Activated naive CD4-positive, alpha-beta T cell treated with anti-CD3 and anti-CD28 coated beads, Interleukin-2, amount 50 U/mL, for 24 hours (primary cell): ENCODE data around the gene EBF4.
A peak's percentile ranks its signal among the peaks of the same experiment; 100 is the strongest.
"Not testable (repeated sequence)": the region's sequence is repeated elsewhere in the genome, so short reads cannot be mapped to it uniquely, and the experiment has no call there.

Source experiments
- H3K27ac Mint-ChIP-seq: one replicate; pipeline ENCODE4 v1.8.0; 2021; ENCODE audit warnings: mild to moderate bottlenecking, mixed read lengths
- H3K27me3 Mint-ChIP-seq: one replicate; pipeline ENCODE4 v1.8.0; 2021; ENCODE audit warnings: mixed read lengths
- H3K36me3 Mint-ChIP-seq: one replicate; pipeline ENCODE4 v1.8.0; 2021; ENCODE audit warnings: mixed read lengths
- H3K4me1 Mint-ChIP-seq: one replicate; pipeline ENCODE4 v1.8.0; 2021; ENCODE audit warnings: mixed read lengths
- H3K4me3 Mint-ChIP-seq: one replicate; pipeline ENCODE4 v1.8.0; 2021; ENCODE audit warnings: mild to moderate bottlenecking, mixed read lengths
- H3K9me3 Mint-ChIP-seq: one replicate; pipeline ENCODE4 v1.8.0; 2021; ENCODE audit warnings: mixed read lengths

The EBF4 gene

DNA sequence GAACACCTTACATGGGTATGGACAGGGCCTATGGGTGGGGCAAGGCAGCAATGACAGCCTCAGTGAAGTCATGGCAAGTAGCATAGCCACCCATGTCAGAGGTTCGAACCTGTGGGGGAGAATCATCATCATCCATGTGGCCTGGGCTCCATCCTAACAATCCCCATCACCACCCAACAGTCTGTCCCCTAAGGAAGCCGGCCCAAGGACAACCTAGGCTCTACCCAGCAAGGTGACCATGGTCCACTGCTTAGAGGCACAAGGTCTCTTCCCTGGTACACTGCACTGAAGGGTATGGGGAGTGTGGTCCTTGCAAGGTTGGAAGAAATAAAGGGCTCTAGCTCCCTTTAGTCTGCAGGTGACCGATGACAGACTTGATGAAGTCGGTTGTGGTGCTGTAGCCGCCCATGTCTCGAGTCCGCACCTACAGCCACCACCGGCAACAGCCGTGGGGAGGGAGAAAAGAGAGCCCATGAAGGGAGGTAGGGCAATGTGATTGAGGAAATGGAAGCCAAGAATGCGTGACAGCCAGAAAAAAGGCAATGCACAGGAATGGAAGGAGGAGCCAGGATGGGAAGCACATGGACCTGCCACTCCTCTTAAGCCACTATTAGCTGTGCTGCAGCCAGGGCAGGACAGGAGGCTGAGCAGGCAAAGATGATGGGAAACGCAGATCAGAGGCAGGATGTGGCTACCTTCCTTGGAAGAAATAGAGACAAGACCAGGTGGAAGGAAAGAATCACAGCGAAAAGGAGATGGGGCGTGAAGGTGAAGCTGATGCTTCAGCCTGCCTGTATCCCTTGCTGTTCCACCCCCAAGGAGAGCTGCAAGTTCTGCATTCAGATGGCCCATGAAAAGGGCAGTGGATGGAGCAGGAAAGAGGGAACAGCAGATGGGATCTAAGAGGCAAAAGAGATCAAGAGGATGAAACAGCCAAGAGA lies 33.9 kb upstream of the EBF4 start:
- Mint-ChIP-seq H3K27me3 (no peaks in the 10 kb centered on the region), H3K27ac (peak overlapping the region; percentile 63), H3K36me3 (peaks cover 34% of the 10 kb centered on the region), H3K4me1 (peaks cover 50% of the 10 kb centered on the region), H3K9me3 (no peaks in the 10 kb centered on the region), H3K4me3 (peak overlapping the region; percentile 9)

DNA sequence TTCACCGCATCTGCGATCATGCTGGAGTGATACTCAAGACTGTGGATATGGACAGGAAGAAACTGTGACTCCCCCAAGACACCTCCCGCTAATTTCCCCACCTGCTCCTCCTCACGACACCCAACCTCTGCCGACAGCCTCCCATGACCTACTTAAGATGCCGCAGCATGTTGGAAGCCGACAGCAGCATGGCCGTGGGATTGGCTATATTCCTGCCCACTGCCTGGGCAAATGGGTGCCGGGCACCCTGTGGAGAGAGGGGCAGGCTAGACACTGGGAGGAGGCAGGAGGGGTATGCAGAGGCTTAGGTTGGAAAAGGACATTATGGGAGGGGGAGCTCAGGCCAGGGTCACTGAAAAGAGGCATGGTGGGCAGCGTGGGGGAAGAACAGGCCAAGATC lies 33.0 kb upstream of the EBF4 start:
- Mint-ChIP-seq H3K9me3 (no peaks in the 10 kb centered on the region), H3K27ac (no peak overlapping the region), H3K27me3 (no peaks in the 10 kb centered on the region), H3K36me3 (peaks cover 31% of the 10 kb centered on the region), H3K4me1 (peaks cover 51% of the 10 kb centered on the region), H3K4me3 (no peak overlapping the region)

DNA sequence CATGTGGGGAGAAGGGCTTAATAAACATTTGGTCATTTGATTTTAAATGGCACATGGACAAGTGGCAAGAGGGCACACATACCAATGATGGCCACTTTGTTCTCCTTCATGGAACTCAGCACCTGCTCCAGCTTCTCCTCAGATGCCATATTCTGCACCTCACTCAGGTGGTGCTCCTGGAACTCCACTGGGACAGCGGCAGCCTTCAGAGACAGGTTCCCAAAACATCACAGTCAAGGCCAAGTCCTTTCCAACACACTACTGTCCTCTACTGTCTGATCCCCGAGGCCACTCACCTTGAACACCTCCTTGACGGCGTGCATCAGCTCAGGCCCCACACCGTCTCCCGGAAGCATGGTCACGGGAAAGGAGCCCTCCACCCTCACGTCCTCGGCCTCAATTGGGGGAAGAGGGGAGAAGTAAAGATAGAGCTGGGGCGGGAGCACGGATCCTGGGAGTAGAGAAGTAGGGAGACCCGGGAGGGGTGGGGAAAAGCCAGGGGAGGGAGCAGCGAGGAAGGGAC lies 29.2 kb upstream of the EBF4 start:
- Mint-ChIP-seq H3K27ac (peak overlapping the region; percentile 62), H3K36me3 (peaks cover 17% of the 10 kb centered on the region), H3K4me1 (peaks cover 25% of the 10 kb centered on the region), H3K27me3 (no peaks in the 10 kb centered on the region), H3K9me3 (no peaks in the 10 kb centered on the region), H3K4me3 (peak overlapping the region; percentile 90)

DNA sequence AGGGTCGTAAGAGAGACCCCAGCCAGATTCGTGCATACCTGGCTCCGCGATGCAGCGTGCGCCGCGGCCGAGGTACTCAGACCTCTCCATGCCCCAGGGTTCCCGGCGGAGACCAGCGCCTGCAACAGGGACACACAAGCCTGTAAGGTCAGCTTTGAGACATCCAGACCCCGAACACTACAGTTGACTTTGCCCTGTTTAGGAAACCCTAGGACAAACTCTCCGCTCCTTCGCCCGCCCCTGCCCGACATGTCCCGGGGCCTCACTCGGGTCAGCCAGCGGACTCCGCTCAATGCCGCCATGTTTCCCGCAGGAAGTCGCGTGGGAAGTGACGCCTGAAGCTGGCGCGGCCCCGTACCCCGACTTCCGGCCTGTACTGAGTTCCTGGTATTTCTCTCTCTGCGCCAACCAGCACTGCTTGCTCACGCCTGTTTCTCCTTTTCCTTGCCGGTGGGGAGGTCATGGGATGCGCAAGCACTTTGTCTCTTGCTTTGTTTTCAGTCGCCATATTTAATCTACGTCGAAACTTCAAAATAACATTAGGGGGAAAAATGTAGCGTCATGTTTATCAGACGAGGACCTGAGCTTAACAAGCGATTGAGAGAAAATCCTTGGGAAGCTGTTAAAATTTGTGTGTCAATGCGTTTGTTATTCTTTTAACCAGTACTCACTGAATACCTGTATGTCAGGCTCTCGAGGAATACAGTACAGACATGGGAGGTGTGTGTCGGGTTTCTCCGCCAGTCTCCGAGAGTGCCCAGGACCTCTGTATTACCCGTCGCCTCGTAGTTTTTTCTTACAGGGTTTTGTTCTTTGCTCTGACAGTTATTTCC lies 28.5 kb upstream of the EBF4 start, which contains the start of gene IDH3B:
TSS of gene IDH3B (minus strand) at position 330 of the 833 bp plus-strand sequence. CDS start at position 302, 28 bp downstream.
- Mint-ChIP-seq H3K27me3 (no peaks in the 10 kb centered on the region), H3K36me3 (peaks cover 10% of the 10 kb centered on the region), H3K27ac (peak within 1 kb of the TSS; percentile 95), H3K4me3 (peak within 1 kb of the TSS; percentile 90), H3K9me3 (no peaks in the 10 kb centered on the region), H3K4me1 (peaks cover 19% of the 10 kb centered on the region)

DNA sequence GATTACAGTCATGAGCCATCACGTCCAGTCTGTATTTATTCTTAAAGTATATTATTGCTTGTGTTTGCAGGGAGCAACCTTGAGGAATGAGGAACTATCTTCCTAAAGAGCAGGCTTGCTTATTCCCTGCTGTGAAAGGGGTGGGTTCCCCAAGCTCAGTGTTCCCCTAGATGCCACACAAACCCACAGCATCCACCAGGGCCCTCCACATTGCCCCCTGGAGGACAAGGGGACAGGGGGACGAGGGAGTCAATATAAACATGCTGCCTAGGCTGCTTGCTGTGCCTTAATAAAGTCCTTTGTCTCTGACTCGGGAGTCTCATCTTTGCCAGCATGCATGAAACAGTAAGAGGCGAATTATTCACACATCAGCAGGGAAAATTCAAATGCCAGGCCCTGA lies 20.6 kb upstream of the EBF4 start:
- Mint-ChIP-seq H3K27ac (no peak overlapping the region), H3K4me1 (no peaks in the 10 kb centered on the region), H3K27me3 (no peaks in the 10 kb centered on the region), H3K36me3 (no peaks in the 10 kb centered on the region), H3K9me3 (no peaks in the 10 kb centered on the region), H3K4me3 (no peak overlapping the region)

DNA sequence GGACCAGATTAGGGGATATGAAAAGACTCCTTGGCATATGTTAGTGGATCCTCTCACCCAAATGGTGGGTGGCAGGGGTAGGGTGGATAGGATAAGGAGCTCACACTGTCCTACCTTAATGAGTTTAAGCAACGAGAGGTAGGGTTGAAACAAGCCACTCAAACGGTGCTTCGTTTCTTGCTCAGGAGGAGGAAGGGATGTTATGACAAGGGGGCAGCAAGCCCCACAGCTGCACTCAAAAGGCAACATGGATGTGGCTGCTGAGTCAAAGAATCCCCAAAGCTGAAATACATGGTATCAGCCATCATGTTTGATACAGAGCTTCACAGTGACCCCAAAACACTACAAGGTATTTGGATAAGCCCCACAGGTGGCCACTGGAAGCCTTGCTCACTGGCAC lies 20.1 kb upstream of the EBF4 start:
- no peaks in the 10 kb centered on the region for H3K36me3 Mint-ChIP-seq
- H3K27ac Mint-ChIP-seq, result no peak overlapping the region
- H3K4me3 Mint-ChIP-seq, result no peak overlapping the region
- H3K9me3 Mint-ChIP-seq, result no peaks in the 10 kb centered on the region
- H3K4me1 Mint-ChIP-seq, result no peaks in the 10 kb centered on the region
- H3K27me3 Mint-ChIP-seq, result no peaks in the 10 kb centered on the region

DNA sequence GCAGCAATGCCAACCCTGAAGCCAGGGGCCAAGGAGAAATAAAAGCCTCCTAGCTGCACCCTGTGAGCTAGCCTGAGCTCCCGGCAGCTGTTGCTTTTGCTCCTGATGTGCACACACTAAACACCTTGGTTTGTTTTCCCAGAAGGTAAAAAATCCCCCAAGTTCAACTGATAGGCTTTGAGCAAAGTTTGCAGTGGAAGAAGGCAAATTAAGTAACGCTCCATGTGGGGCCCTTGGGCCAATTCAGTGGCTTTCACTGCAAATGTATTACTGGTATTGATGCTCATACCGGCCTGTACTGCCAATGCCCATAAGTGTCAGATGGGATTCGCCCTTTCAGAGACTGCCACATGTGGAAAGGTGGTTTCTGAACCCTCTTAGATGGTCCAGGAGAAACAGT lies 19.1 kb upstream of the EBF4 start:
- no peak overlapping the region for H3K27ac Mint-ChIP-seq
- H3K4me3 Mint-ChIP-seq, result no peak overlapping the region
- no peaks in the 10 kb centered on the region for H3K9me3 Mint-ChIP-seq
- no peaks in the 10 kb centered on the region for H3K36me3 Mint-ChIP-seq
- H3K4me1 Mint-ChIP-seq, result no peaks in the 10 kb centered on the region
- no peaks in the 10 kb centered on the region for H3K27me3 Mint-ChIP-seq

DNA sequence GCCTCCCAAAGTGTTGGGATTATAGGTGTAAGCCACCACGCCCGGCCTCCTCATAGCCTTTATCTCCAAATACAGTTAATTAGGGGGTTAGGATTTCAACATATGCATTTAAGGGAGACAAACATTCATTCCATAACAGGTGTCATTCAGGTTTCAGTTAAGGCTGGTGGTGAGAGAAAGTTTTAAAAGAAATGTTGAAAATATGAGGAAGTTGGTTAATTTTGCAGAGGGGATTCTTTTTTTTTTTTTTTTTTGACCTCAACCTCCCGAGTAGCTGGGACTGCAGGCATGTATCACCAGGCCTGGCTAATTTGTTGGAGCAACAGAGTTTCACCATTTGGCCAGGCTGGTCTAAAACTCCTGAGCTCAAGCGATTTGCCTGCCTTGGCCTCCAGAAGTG lies 12.5 kb upstream of the EBF4 start:
- H3K4me1 Mint-ChIP-seq, result no peaks in the 10 kb centered on the region
- no peak overlapping the region for H3K4me3 Mint-ChIP-seq
- H3K27ac Mint-ChIP-seq, result no peak overlapping the region
- H3K9me3 Mint-ChIP-seq, result no peaks in the 10 kb centered on the region
- H3K27me3 Mint-ChIP-seq, result peaks cover 4% of the 10 kb centered on the region
- no peaks in the 10 kb centered on the region for H3K36me3 Mint-ChIP-seq

DNA sequence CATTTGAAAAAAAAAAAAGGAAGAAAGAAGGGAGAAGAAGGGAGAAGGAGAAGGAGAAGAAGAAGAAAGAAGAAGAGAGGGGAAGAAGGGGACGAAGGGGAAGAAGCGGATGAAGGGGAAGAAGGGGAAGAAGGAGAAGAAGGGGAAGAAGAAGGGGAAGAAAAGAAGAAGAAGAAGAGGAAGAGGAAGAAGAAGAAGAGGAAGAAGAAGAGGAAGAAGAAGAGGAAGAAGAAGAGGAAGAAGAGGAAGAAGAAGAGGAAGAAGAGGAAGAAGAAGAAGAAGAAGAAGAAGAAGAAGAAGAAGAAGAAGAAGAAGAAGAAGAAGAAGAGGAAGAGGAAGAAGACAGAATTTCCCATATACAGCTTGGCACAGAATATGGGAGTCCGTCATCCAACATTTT lies 10.5 kb upstream of the EBF4 start:
- H3K27ac Mint-ChIP-seq, H3K4me1 Mint-ChIP-seq, H3K9me3 Mint-ChIP-seq: not testable (repeated sequence)

DNA sequence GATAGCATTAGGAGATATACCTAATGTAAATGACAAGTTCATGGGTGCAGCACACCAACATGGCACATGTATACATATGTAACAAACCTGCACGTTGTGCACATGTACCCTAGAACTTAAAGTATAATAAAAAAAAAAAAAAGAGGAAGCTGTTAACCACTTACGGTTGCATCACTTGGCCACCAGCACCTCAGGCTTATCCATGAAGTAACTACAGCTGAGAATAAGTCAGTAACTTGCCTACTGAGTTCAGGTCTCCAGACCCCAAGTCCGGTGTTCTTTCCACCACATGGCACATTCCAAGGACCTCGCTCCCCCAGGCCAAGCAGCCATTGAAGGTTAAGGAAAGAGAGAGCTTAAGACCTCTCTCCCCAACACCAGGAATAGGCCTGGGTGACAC lies 7.8 kb upstream of the EBF4 start:
- not testable (repeated sequence) for H3K4me3 Mint-ChIP-seq, H3K9me3 Mint-ChIP-seq, H3K36me3 Mint-ChIP-seq, H3K27me3 Mint-ChIP-seq, H3K27ac Mint-ChIP-seq
- H3K4me1 Mint-ChIP-seq, result peaks cover 14% of the 10 kb centered on the region

More for the DNA sequence above, 10.5 kb upstream of the EBF4 start:
- not testable (repeated sequence) for H3K4me3 Mint-ChIP-seq, H3K27me3 Mint-ChIP-seq, H3K36me3 Mint-ChIP-seq

DNA sequence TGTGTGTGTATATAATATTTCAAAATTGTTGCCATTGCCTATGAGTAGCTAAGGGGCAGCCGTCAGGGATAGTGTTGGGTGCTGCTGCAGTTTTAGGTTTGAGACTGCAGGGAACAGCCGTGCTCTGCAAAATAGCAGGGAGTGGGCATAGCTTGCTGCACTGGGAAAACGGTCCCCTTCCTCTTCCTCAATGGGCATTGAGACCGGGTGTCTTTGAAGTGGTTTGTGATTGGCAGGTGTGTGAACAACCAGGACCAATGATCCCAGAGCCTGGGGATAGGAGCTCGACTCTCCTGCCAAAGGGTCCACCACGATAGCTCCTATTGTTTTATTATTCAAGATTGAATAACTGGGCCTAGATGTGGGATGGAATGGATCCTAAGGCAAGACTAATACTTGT lies 5.1 kb upstream of the EBF4 start:
- no peaks in the 10 kb centered on the region for H3K9me3 Mint-ChIP-seq
- no peaks in the 10 kb centered on the region for H3K36me3 Mint-ChIP-seq
- H3K27me3 Mint-ChIP-seq, result peaks cover 3% of the 10 kb centered on the region
- peak overlapping the region; percentile 33 for H3K4me3 Mint-ChIP-seq
- H3K27ac Mint-ChIP-seq, result no peak overlapping the region
- peaks cover 28% of the 10 kb centered on the region for H3K4me1 Mint-ChIP-seq

DNA sequence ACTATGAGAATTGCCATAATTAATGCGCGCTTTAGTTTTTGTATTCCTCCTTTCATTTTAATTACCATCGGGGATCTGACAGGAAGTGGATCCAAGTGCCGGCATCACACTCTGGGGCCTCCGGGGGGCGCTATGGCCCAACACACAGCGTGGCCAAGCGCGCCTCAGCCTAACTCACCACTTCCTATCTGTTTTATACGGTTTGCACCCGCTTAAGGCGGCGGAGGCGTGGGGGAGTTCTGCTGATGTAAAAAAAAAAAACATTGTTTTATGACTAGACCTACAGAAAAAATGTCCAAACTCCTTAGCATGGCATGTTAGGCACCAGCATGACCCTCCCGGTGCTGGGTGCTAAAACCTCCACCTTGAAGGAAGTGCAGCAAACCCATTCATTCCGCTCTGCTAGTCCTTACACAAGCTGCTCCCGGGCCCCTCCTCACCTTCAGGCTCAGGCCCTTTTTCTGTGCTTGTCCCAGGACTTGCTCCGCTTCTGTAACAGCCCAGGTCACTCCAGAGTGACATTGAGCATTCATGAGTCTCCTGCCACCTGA lies 4.5 kb upstream of the EBF4 start:
- Mint-ChIP-seq H3K27me3 (peaks cover 3% of the 10 kb centered on the region), H3K27ac (peak overlapping the region; percentile 18), H3K4me1 (peaks cover 28% of the 10 kb centered on the region), H3K9me3 (no peaks in the 10 kb centered on the region), H3K4me3 (peak overlapping the region; percentile 33), H3K36me3 (no peaks in the 10 kb centered on the region)

DNA sequence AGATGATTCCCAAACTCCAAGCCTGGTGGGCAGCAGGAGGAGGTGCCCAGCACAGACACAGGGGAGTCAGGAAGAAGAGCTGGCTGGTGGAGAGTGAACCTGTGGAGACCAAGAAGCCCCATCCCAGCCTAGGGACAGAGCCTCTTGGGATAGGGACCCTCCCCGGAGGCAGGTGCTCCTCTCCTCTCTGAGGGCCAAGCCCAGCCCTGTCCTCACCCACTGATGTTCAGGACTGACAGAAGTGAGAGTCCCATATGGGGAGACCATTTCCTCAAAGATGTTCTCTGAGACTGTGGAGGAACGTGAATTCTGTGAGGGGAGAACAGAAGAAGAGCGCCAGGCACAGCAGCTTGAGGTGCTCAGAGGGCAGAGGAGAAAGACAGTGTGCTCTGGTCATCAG lies 2.4 kb upstream of the EBF4 start:
- Mint-ChIP-seq H3K27ac (no peak overlapping the region), H3K27me3 (peaks cover 7% of the 10 kb centered on the region), H3K4me3 (no peak overlapping the region), H3K9me3 (no peaks in the 10 kb centered on the region), H3K4me1 (peaks cover 28% of the 10 kb centered on the region), H3K36me3 (no peaks in the 10 kb centered on the region)

DNA sequence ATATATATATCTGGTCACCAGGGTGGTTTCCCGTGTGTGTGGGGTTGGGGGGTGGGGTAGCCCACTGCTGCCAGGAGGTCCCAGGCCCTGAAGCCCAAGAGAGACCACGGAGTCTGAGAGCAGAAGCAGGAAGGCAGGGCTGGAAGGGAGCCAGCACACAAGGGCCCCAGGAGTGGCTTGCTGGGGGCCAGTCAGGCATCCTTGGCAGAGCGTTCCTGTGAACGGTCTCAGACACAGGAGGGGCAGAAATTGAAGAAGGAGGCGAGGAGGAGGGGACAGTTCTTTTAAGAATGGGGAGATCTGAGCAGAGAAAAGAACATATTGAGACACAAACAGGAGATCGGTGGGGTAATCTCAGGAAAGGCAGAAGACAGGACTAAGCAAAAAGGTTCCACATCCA lies 1.9 kb upstream of the EBF4 start:
- peak overlapping the region; percentile 97 for H3K4me3 Mint-ChIP-seq
- H3K36me3 Mint-ChIP-seq, result no peaks in the 10 kb centered on the region
- H3K9me3 Mint-ChIP-seq, result no peaks in the 10 kb centered on the region
- H3K27ac Mint-ChIP-seq, result no peak overlapping the region
- H3K27me3 Mint-ChIP-seq, result peaks cover 10% of the 10 kb centered on the region
- peaks cover 28% of the 10 kb centered on the region for H3K4me1 Mint-ChIP-seq

DNA sequence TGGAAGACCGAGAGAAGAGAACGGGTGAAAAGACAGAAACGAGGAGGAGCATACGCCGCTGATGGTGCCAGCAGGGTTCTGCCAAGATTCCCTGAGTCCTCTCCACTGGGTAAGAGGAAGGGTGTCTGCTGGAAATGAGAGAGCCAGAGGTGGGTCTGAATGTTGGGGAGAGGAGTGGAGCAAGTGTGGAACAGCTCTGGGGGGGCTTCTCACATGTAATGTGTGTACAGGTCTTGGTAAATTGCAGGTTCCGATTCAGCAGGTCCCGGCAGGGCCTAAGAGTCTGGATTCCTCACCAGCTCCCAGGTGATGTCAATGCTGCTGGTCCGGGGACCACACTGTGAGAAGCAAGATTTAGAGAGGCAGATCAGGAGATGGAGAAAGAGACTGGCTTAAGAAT lies 1.5 kb upstream of the EBF4 start:
- no peak overlapping the region for H3K27ac Mint-ChIP-seq

More for the DNA sequence above, 1.5 kb upstream of the EBF4 start:
- peaks cover 28% of the 10 kb centered on the region for H3K4me1 Mint-ChIP-seq
- H3K36me3 Mint-ChIP-seq, result peaks cover 1% of the 10 kb centered on the region
- H3K9me3 Mint-ChIP-seq, result no peaks in the 10 kb centered on the region
- H3K4me3 Mint-ChIP-seq, result peak overlapping the region; percentile 97
- H3K27me3 Mint-ChIP-seq, result peaks cover 12% of the 10 kb centered on the region
